ENCODE data around the gene TBC1D3H. TPM values are rescaled to one million over a fixed set of nuclear protein-coding genes. Genes with fewer than 3 reads are reported as not detected.
"Not testable (repeated sequence)": the region's sequence is repeated elsewhere in the genome, so short reads cannot be mapped to it uniquely, and the experiment has no call there.

Gene TBC1D3H
- total and polyA plus RNA-seq, 2 donors (not counting 1 experiment from before 2014, with no cell fraction given): not detected

- H3K79me2 ChIP-seq (ENCODE audit: control insufficient read depth, insufficient read depth, low read length); DNase-seq; H3K9me3 Mint-ChIP-seq (ENCODE audit: insufficient read depth); H3K27me3 ChIP-seq (replicated peaks in 1 of 4; ENCODE audit: control extremely low read depth in 1 of 4, control insufficient read depth in 3 of 4, insufficient read depth in 4 of 4, low read length in 3 of 4); H3K9me3 ChIP-seq (ENCODE audit: control extremely low read depth in 1 of 3, control insufficient read depth in 2 of 3, insufficient read depth in 1 of 3, low read length in 2 of 3); H3K4me3 ChIP-seq (ENCODE audit: control extremely low read depth in 1 of 5, extremely low read depth in 1 of 5, insufficient read depth in 1 of 5, low read depth in 2 of 5, low read length in 4 of 5); H3K27ac ChIP-seq (ENCODE audit: low read length in 2 of 2); POLR2A ChIA-PET; H3K4me3 Mint-ChIP-seq; H3K36me3 ChIP-seq (replicated peaks in 1 of 2; ENCODE audit: control extremely low read depth in 1 of 2, control insufficient read depth in 1 of 2, extremely low read depth in 1 of 2, insufficient read depth in 2 of 2, low read length in 1 of 2); H3K4me2 ChIP-seq (replicated peaks; ENCODE audit: low read depth, low read length, poor library complexity, severe bottlenecking); CTCF ChIA-PET; H3K27me3 Mint-ChIP-seq; H3K27ac Mint-ChIP-seq; H2AFZ ChIP-seq (ENCODE audit: insufficient read depth, low read depth, low read length, poor library complexity, severe bottlenecking); H4K20me1 ChIP-seq (ENCODE audit: control insufficient read depth, insufficient read depth, low read length, poor library complexity, severe bottlenecking); H3K4me1 ChIP-seq (ENCODE audit: control insufficient read depth in 2 of 2, insufficient read depth in 2 of 2, low read length in 2 of 2); ATAC-seq (ENCODE audit: low read depth); H3K9ac ChIP-seq (ENCODE audit: low read length); H3K4me1 Mint-ChIP-seq; intact Hi-C loops (cut with micrococcal nuclease): not testable (repeated sequence)
- no CpG with 5 or more reads among the region's 9 CpGs for WGBS (ENCODE audit: insufficient coverage)
Measured at GRCh38 chr17:36390943-36391645, 2.9 kb upstream of the TBC1D3H start.

DNA sequence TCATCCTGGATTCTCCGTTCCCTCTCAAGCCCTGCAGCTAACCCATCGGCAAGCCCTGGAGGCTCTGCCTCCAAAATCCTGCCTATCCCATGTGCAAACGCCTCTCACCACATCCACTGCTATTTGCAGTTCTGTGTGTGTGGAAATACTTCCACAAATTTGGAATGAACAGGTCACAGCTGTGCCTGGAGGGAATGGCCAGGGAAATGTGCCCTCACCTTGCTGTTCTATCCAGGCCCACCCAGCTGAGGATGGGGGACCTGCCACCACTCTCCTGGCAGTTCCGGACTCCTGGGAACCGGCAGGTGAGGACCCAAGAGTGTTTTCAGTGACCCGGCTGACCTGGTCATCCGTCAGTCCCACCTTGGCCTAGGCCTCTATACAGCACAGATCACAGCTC lies 12.3 kb downstream of the TBC1D3H start:
- DNase-seq; ATAC-seq (ENCODE audit: low read depth); H3K4me3 Mint-ChIP-seq; intact Hi-C loops (cut with micrococcal nuclease); POLR2A ChIA-PET; H3K4me2 ChIP-seq (replicated peaks; ENCODE audit: low read depth, low read length, poor library complexity, severe bottlenecking); H3K27ac ChIP-seq (ENCODE audit: low read length in 2 of 2); H3K79me2 ChIP-seq (ENCODE audit: control insufficient read depth, insufficient read depth, low read length); H3K4me1 Mint-ChIP-seq; H4K20me1 ChIP-seq (ENCODE audit: control insufficient read depth, insufficient read depth, low read length, poor library complexity, severe bottlenecking); H2AFZ ChIP-seq (ENCODE audit: insufficient read depth, low read depth, low read length, poor library complexity, severe bottlenecking); H3K27me3 ChIP-seq (replicated peaks in 1 of 4; ENCODE audit: control extremely low read depth in 1 of 4, control insufficient read depth in 3 of 4, insufficient read depth in 4 of 4, low read length in 3 of 4); H3K4me3 ChIP-seq (ENCODE audit: control extremely low read depth in 1 of 5, extremely low read depth in 1 of 5, insufficient read depth in 1 of 5, low read depth in 2 of 5, low read length in 4 of 5); H3K4me1 ChIP-seq (ENCODE audit: control insufficient read depth in 2 of 2, insufficient read depth in 2 of 2, low read length in 2 of 2); H3K27ac Mint-ChIP-seq; H3K9ac ChIP-seq (ENCODE audit: low read length); H3K27me3 Mint-ChIP-seq; H3K9me3 Mint-ChIP-seq (ENCODE audit: insufficient read depth); CTCF ChIA-PET; H3K36me3 ChIP-seq (replicated peaks in 1 of 2; ENCODE audit: control extremely low read depth in 1 of 2, control insufficient read depth in 1 of 2, extremely low read depth in 1 of 2, insufficient read depth in 2 of 2, low read length in 1 of 2); H3K9me3 ChIP-seq (ENCODE audit: control extremely low read depth in 1 of 3, control insufficient read depth in 2 of 3, insufficient read depth in 1 of 3, low read length in 2 of 3): not testable (repeated sequence)
- WGBS (ENCODE audit: insufficient coverage): no CpG with 5 or more reads among the region's 7 CpGs

DNA sequence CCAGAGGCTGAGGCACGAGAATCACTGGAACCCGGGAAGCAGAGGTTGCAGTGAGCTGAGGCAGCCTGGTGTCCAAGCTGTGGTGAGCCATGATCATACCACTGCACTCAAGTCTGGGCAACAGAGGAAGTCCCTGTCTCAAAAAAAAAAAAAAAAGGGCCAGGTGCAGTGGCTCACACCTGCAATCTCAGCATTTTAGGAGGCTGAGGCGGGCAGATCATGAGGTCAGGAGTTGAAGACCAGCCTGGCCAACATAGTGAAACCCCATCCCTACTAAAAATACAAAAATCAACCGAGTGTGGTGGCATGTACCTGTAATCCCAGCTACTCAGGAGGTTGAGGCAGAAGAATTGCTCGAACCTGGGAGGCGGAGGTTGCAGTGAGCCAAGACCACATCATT lies 25.7 kb downstream of the TBC1D3H start:
- H3K79me2 ChIP-seq (ENCODE audit: control insufficient read depth, insufficient read depth, low read length); H3K4me3 Mint-ChIP-seq; CTCF ChIA-PET; H3K27me3 ChIP-seq (replicated peaks in 1 of 4; ENCODE audit: control extremely low read depth in 1 of 4, control insufficient read depth in 3 of 4, insufficient read depth in 4 of 4, low read length in 3 of 4); H3K9ac ChIP-seq (ENCODE audit: low read length); H3K27ac ChIP-seq (ENCODE audit: low read length in 2 of 2); H3K4me3 ChIP-seq (ENCODE audit: control extremely low read depth in 1 of 5, extremely low read depth in 1 of 5, insufficient read depth in 1 of 5, low read depth in 2 of 5, low read length in 4 of 5); H3K4me2 ChIP-seq (replicated peaks; ENCODE audit: low read depth, low read length, poor library complexity, severe bottlenecking); H3K9me3 Mint-ChIP-seq (ENCODE audit: insufficient read depth); H3K4me1 ChIP-seq (ENCODE audit: control insufficient read depth in 2 of 2, insufficient read depth in 2 of 2, low read length in 2 of 2); intact Hi-C loops (cut with micrococcal nuclease); H3K27ac Mint-ChIP-seq; H3K36me3 ChIP-seq (replicated peaks in 1 of 2; ENCODE audit: control extremely low read depth in 1 of 2, control insufficient read depth in 1 of 2, extremely low read depth in 1 of 2, insufficient read depth in 2 of 2, low read length in 1 of 2); H4K20me1 ChIP-seq (ENCODE audit: control insufficient read depth, insufficient read depth, low read length, poor library complexity, severe bottlenecking); H3K4me1 Mint-ChIP-seq; POLR2A ChIA-PET; H2AFZ ChIP-seq (ENCODE audit: insufficient read depth, low read depth, low read length, poor library complexity, severe bottlenecking); H3K27me3 Mint-ChIP-seq; ATAC-seq (ENCODE audit: low read depth); H3K9me3 ChIP-seq (ENCODE audit: control extremely low read depth in 1 of 3, control insufficient read depth in 2 of 3, insufficient read depth in 1 of 3, low read length in 2 of 3); DNase-seq: not testable (repeated sequence)
- no CpG with 5 or more reads among the region's 6 CpGs for WGBS (ENCODE audit: insufficient coverage)

Small RNA genes lying within 50 kb of the gene (small RNA-seq; reads per million reads assigned to genes)
- gene RNU6-1192P (ENCODE audit: insufficient read length, low read depth, low replicate concordance): not detected

Other genes starting within 250 kb of the TBC1D3H start
- 17.2 and 17.3 TPM in 2 replicates for gene TBC1D3B, start 211.8 kb downstream of the TBC1D3H start, total RNA-seq
- gene TBC1D3B, start 211.8 kb downstream of the TBC1D3H start, polyA plus RNA-seq: 3.2 and 3.6 TPM in 2 replicates
- gene CCL3L1, start 191.7 kb downstream of the TBC1D3H start, total RNA-seq: 0.54 and 0.83 TPM in 2 replicates
- gene CCL3L1, start 191.7 kb downstream of the TBC1D3H start, polyA plus RNA-seq: 2.4 and 4.4 TPM in 2 replicates
- 0.53 and 1.2 TPM in 2 replicates for gene CCL4L2, start 177.4 kb downstream of the TBC1D3H start, total RNA-seq
- gene CCL4L2, start 177.4 kb downstream of the TBC1D3H start, polyA plus RNA-seq: 0.42 and 3.1 TPM in 2 replicates
- gene TBC1D3I, start 123.9 kb downstream of the TBC1D3H start, total RNA-seq: 1.9 and 4.4 TPM in 2 replicates
- gene TBC1D3I, start 123.9 kb downstream of the TBC1D3H start, polyA plus RNA-seq: 0.19 and 0.46 TPM in 2 replicates
- not detected in 2 replicates for gene TBC1D3G, start 64.6 kb downstream of the TBC1D3H start, total RNA-seq
- gene TBC1D3G, start 64.6 kb downstream of the TBC1D3H start, polyA plus RNA-seq: not detected in 2 replicates
- gene ZNHIT3, start 98.2 kb upstream of the TBC1D3H start, total RNA-seq: 50.5 and 53.3 TPM in 2 replicates
- 36.5 and 41.7 TPM in 2 replicates for gene ZNHIT3, start 98.2 kb upstream of the TBC1D3H start, polyA plus RNA-seq
- 65.7 and 76.8 TPM in 2 replicates for gene MYO19, start 146.4 kb upstream of the TBC1D3H start, total RNA-seq
- 87.1 and 88.7 TPM in 2 replicates for gene MYO19, start 146.4 kb upstream of the TBC1D3H start, polyA plus RNA-seq
- 5.9 and 6.3 TPM in 2 replicates for gene PIGW, start 146.6 kb upstream of the TBC1D3H start, total RNA-seq
- gene PIGW, start 146.6 kb upstream of the TBC1D3H start, polyA plus RNA-seq: 4.4 and 6.8 TPM in 2 replicates
- gene GGNBP2, start 156.5 kb upstream of the TBC1D3H start, total RNA-seq: 137 and 155 TPM in 2 replicates
- gene GGNBP2, start 156.5 kb upstream of the TBC1D3H start, polyA plus RNA-seq: 107 and 167 TPM in 2 replicates
- gene DHRS11, start 203.4 kb upstream of the TBC1D3H start, total RNA-seq: 7.3 and 8.2 TPM in 2 replicates
- 4.3 and 5.2 TPM in 2 replicates for gene DHRS11, start 203.4 kb upstream of the TBC1D3H start, polyA plus RNA-seq
- gene MRM1, start 213.1 kb upstream of the TBC1D3H start, total RNA-seq: 13.5 and 14.4 TPM in 2 replicates
- 6.7 and 9.1 TPM in 2 replicates for gene MRM1, start 213.1 kb upstream of the TBC1D3H start, polyA plus RNA-seq